Raji (cell line): ENCODE results near the gene SPATA20.

Experiments used
- POLR2A ChIP-seq: IDR thresholded peaks from 2 replicates; pipeline ENCODE4 v1.6.1; 2011; ENCODE audit warnings: low read depth, low read length, control low read depth; ENCODE audit not compliant: insufficient read depth

SPATA20 gene

GRCh38 chr17:50517011-50517410, 30.0 kb upstream of the SPATA20 start:
- TF ChIP-seq POLR2A, result no peak

GRCh38 chr17:50517504-50518383, 29.2 kb upstream of the SPATA20 start:
- TF ChIP-seq POLR2A, result no peak

DNA sequence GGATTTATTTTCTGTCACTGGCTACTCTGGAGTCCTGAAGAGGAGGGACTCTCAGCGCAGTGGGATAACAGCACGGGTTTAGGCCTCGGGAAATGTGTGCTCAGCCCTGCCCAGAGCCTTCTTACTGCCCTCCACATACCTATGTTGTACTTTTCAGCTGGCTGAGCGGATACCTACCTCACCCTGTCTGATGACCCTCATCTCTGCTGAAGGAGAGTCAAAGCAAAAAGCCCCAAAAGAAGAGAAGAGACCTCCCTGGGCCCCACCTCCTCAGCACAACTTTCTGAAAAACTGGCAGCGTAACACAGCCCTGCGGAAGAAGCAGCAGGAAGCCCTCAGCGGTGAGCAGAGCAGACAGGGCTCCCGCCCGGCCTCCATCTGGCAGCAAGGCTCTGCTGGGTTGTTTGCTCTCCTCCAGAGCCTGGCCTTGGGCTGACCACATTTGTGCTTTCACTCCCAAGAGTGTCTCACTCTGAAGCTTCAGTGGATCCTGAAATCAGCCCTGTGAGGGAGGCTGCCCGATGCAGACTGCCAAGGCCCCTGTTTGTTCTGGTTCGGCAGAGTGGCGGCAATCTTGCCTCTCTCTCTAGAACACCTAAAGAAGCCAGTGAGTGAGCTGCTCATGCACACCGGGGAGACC, 28.5 kb upstream of the SPATA20 start:
- TF ChIP-seq POLR2A, result no peak

DNA sequence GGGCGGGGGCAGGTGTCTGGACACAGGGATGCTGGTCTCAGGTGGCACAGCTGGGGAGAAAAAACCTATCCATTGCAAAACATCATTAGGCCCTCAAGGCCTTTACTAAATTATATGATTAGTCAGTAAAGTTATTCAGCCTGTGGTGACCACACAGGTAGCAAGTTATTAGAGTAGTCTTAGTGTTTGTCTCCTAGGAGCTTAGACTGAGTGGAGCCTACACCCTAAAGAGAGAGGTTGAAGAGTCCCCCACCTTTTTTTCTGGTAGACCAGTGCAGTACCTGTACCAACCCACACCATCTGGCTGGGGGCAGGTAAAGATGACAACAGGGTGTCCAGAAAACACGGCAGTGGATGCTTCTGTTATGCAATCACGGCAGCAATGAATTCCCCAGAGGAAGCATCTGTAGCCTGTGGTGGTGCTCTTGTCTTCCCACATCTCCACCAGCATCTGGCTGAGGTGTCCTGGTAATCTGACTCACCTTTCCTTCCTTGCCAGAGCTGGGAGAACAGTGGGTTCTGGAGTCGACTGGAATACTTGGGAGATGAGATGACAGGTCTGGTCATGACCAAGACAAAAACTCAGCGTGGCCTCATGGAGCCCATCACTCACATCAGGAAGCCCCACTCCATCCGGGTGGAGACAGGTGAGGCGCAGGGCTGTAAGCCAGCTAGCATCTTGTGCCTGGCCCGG, 27.7 kb upstream of the SPATA20 start:
- no peak for TF ChIP-seq POLR2A

GRCh38 chr17:50520483-50520882, 26.5 kb upstream of the SPATA20 start:
- TF ChIP-seq POLR2A, result no peak

GRCh38 chr17:50521514-50521913, 25.5 kb upstream of the SPATA20 start:
- TF ChIP-seq POLR2A, result no peak

DNA sequence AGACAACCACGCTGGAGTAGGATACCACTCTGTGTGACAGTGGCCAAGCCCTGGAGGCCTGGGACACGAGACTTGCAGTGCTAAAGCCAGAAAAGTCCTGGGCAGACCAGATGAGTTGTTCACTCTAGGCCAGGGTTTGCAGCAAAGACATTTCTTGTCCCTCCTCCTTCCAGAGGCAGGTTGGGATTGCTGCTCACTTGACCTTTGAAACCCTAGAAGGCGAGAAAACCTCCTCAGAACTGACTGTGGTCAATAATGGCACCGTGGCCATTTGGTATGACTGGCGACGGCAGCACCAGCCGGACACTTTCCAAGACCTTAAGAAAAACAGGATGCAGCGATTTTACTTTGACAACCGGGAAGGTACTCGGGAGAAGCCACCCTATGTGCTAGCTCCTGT, 24.2 kb upstream of the SPATA20 start:
- TF ChIP-seq POLR2A, result no peak

DNA sequence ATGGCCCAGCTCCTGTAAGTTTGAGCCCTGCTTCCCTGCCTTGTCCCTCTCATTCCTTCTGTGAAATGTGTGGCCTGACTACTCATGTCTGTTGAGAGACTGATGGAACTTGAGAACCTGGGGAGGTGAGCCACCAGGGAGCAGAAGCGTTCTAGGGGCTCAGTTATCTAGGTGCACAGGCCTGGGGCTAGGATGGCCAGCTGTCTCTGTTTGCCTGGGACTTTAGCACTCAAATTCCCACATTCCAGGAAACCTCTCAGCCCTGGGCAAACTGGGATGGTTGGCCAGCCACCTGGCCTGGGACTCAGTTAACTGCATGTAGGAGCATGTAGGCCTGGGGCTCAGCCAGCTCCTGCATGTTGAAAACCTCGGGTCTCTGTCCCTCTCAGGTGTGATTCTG, 23.8 kb upstream of the SPATA20 start:
- no peak for TF ChIP-seq POLR2A

DNA sequence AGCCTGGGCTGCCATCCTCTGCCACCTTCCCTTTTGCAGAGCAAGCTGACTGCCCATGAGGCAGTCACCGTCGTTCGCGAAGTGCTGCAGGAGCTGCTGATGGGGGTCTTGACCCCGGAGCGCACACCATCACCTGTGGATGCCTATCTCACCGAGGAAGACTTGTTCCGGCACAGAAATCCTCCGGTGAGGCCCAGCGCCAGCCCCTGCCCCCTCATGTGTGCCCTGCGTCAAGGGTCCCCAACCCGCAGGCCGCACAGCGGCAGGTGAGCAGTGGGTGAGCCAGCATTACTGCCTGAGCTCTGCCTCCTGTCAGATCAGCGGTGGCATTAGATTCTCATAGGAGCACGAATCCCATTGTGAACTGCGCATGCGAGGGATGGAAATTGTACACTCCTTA, 22.1 kb upstream of the SPATA20 start:
- TF ChIP-seq POLR2A, result no peak

DNA sequence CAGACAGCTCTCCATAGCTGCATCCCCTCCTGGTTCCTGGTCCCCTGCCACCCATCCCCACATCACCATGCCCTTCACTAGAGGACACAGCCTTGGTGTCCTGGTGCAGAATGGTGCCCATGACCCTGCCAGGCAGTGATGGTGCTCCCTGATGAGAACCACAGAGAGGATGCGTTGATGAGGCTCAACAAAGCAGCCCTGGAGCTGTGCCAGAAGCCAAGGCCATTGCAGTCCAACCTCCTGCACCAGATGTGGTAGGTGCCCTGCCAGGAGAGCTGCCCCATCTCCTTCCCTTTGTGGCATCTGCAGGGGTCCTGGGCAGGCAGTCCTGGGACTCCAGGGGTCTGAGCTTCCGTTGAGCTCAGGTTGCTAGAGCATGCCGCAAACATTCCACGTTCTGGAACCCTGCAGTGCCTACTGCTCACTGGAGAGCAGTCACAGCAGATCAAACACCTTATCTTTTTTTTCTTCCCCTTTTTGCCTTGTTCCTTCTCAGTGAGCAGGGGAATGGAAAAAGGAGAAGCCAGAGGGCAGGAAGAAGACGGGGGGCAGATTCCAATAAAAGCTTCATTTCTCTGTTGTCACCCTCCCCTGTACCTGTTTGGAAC, 19.7 kb upstream of the SPATA20 start:
- no peak for TF ChIP-seq POLR2A

- no peak for TF ChIP-seq POLR2A
Measured at GRCh38 chr17:50527949-50528474, 19.0 kb upstream of the SPATA20 start.

GRCh38 chr17:50529849-50530248, 17.1 kb upstream of the SPATA20 start:
- no peak for TF ChIP-seq POLR2A

DNA sequence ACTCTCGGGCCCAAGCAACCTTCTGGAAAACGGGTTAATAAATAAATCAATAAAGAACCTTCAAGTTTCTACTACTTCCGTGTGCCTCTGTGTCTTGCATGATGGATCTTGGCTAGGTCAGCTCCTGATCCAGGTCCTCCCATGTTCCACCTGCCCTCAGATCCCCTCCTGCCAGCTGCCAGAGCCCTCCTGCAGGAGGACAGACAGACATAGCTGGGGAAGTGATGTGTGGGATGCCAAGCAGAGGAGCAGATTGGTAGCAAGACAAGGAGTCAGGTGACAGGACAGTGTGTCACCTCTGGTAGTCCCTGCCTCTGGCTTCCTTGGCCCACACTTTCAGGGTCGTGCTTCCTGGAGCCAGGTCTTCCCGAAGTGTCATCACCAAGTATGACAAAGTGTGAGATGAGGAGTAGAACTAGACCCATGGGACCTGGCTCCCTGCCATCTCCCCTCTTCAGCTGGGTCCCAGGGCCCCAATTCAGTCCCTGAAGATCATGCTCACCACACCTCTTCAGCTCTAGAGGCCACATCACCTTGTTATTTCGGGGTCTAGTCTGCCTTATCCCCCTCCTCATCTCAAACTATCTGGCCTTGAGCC, 15.4 kb upstream of the SPATA20 start:
- no peak for TF ChIP-seq POLR2A

DNA sequence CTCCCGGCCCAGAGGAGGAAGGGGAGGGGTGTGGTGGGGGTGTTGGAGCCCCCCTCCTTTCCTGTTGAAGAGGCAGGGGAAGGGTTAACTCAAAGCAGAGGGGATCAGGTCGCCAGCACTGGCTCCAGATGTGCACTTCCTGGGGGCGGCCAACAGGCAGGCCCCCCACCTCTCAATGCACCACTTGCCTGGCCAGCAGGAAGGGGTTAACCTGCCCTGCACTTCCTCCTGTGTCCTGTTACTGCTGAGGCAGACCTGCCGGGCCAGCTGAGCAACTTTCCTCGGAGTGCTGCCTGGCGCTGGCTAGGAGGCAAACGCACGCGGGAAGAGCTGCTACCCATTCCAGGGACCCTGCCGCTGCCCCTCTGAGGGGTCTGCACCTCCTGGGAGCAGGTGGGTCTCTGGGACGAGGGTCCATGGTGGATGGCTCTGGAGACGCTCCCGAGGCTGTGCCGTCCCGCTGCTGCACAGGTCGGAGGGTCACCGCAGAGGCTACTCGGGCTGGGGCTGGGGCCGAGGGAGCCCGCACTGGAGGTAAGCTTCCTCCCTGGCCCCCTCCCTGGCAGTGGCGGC, 14.4 kb upstream of the SPATA20 start, which contains the start of gene EPN3:
EPN3 (plus strand) TSS at position 284 of the 573 bp plus-strand sequence. CDS start 3,822 bp downstream, outside the sequence.
- no peak for TF ChIP-seq POLR2A
